GM21529 (cell line): ENCODE results near the gene FRMD4A.

ENCODE experiments used
- ATAC-seq: cut with Tn5 transposase; IDR thresholded peaks from one replicate; pipeline ENCODE4 v1.9.1; 2021; ENCODE audit not compliant: unreplicated experiment

The FRMD4A gene

DNA sequence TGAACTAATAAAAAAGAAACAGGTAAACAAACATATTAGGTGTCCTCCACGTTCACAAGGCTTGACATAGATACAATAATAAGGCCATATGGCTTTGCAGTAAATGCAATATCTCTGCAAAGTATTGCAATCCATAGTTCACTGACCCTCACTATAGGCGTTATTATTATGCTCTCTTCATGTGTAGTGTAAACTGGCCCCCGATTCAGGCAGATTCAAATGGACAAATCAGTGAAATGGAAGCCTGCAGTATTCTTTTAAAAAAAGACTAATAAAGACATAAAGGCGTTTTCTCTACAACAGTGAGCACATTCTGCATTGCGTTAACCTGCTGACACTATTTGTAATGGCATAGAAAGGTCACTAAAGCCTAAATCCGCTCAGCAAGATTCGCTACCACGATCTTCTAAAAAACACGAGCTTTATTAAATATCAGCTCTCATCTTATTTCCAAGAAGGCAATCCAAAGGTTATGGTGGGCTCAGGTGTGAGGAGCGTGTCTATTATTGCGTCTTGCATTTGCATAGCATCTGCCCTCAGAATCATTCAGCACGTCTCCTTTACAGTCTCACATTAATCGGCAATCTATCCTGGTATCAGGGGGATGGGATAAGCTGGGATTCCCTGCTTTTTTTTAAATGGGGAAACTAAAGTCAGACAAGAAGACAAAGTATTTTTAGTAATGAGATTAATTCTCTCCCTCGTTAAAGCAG is 36.2 kb downstream of the FRMD4A start:
- no peak for ATAC-seq

DNA sequence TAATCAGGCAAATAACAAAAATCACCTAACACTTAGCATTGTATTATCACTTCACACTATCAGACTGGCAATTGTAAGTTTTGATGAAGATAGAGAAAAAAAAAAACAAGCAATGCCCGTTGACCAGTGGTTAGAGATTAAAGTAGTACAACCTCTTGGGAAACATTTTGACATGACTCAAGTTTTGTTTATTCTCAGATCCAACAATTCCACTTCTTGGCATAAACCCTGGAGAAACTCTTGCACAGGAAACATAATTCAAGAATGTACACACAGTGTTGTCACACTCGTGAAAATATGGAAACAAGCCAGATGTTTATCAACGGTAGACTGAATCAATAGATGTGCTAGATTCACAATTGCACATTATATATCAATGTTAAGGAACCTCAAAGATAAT is 37.2 kb downstream of the FRMD4A start:
- ATAC-seq, result no peak

DNA sequence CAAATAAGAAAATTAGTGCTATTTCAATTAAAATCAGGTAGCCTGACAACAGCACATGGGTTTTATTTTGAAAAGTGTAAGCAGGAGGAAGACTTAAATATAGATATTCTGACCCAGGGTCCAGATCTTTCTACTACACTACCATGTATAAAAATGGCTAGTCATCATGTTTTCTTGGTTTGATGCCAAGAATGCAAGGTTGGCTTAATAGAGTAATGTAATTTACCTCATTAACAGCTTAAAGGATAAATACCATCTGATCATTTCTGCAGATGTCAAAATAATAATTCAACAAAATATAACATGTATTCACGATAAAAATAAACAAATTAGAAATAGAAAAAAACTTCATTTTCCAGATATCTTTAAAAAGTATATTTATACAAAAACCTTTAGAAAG is 39.4 kb downstream of the FRMD4A start:
- ATAC-seq, result no peak

DNA sequence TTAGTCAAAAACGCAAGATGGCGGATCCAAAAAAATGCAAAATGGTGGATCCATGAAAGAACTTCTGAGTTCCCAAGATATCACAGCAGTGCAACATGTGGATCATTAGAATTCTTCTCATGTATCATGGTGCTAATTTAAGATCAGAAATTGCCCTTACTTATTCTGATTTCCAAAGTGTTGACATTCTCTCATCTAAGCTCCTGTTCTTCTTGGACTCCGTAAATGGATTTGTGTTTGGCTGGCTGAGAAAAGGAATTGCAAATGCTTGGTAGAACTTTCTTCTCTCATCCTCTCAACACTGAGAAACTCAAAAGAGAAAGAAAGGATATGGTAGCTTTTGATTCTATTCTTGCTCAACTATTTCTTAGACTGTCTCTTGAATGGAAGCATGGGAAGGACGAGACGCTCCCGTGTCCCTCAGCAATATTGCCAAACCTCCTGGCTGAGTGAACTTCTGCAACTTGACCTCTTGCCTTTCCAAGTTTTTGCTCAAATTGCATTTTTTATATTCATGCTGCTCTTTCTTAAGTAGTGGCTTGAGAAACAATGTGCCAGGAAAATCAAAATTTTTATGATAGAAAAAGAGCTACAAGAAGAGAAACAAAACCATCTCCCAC is 44.7 kb downstream of the FRMD4A start:
- ATAC-seq, result no peak

DNA sequence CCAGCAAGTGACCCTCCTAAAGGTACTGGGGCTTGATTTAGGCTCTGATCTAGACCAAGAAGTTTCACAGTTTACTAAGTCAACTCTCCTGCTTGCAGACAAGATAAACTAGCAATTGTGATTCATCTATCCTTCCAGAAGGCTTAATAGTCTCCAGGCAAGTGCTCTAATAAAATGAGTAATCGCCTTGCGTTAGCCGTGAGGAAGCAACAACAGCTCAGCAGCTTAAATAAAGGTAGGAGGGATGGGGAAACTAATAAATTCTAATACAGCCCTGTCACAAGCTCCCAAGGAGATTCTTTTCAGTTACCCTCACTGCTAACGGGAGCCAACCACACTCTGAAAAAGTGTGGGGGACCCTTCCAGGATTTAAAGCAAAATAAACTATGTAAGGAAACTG is 48.4 kb downstream of the FRMD4A start:
- no peak for ATAC-seq

DNA sequence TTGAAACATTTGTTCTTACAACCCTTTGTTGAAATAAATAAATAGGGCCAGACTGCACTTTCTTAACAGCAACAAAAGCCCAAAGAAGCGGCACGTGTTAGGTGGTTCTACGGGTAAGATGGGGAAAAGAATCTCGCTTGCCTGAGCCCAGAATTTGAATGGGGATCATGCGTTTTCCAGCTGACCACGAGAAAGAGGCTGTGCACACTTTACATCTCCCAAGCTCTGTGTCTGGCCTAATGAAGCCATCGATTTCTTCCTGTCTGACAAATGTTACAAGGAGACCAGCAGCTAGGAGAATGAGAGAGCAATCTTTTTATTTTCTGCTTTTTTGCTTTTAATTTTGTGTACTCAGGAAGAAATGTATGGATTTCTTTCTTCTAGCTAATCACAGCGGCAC is 52.2 kb downstream of the FRMD4A start:
- no peak for ATAC-seq

DNA sequence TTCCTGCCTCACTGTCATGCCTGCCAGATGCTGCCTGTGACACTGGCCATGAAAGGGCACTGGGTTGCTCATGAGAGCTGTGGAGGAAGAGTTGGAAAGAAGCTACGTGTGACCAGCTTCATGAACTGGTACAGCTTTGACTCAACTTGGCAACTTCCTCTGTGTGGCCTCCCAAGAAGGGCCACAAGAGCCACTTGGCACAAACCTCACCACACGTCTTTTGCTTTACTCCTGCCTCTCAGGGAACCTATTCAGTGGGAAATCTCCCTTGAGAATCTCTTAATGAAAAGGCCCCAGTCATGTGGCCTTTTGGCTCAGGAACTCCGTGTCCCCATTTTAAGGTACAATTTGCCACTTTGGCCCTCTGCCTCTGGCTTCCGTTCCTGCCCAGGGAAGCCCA is 54.5 kb downstream of the FRMD4A start:
- no peak for ATAC-seq

DNA sequence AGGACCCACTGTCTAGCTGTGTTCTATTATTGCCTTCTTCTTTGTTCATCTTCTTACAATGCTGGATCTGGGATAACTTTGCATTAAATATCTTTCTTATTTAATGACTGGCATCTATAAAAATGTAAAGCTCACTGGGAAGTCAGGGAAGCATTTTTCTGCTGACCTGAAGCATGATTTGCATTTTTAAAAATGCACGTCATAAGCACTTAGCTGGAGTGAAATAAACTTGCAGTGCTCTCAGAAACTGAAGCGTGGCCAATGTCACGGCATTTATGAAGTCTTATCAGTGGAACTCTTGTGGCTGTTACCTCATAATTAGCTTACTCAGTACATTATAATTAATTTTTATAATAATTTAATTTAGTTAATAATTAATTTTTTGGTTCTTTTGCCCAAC is 59.1 kb downstream of the FRMD4A start:
- ATAC-seq, result no peak

DNA sequence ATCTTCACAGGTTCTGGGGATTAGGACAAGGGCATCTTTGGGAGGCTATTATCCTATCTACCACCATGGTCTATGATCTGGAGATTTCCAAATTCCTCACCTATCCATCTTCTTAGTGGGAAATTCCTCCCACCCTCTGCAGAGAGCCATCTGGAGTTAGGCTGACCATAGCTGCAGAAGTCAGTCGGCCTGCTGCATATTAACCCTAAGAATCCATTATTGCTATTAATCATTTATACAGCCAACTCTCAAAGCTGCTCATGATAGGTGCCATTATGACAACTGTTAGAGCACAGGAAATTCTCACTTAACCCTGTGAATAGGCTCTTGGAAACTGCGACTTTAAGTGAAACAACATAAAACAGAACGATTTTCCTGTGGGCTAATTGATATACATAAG is 60.4 kb downstream of the FRMD4A start:
- ATAC-seq, result no peak

DNA sequence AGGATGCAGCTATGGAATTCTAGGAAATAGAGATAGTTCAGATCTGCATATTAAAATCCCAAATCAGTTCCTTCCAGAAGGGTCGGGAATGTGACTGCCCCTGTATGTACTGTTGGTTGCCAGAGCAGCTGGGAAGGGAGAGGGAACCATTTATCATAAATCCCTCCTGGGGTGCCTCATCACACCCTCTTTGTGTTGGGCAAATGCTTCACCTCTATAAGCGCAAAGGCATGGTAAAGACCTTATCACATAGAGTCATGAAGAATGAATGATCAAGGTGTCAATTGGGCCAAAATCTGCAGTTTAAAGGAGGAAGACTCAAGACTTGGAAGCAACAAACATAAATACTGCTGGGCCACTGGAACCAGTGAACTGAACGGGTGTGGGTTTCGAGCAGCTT is 65.0 kb downstream of the FRMD4A start:
- no peak for ATAC-seq

DNA sequence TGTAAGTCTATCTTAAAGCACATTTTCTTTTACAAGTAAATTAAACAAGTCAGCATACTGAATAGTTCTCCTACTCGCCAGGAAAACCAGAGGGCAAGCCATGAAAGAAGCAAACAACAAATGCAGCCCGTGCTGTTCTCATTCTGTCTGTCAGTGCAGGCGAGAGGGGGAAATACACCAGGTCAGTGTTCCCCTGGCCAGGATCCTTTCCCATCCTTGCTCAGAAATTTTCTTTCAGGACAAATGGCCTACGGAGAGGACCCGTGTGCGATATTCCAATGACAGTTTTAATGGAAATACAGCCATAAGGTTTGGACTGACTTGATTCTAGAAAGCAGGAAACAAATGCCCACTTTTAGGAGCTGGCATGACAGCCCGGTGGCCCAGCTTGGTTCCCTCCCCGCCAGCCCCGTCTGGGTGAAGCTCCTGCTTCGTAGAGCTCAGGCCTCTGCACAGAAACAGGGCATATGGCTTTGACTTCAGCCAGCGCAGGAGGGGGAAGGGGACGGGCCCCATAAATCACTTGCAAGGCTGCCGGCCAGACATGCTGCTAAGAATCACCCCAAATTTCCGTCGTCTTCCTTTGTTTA is 67.8 kb downstream of the FRMD4A start:
- no peak for ATAC-seq

DNA sequence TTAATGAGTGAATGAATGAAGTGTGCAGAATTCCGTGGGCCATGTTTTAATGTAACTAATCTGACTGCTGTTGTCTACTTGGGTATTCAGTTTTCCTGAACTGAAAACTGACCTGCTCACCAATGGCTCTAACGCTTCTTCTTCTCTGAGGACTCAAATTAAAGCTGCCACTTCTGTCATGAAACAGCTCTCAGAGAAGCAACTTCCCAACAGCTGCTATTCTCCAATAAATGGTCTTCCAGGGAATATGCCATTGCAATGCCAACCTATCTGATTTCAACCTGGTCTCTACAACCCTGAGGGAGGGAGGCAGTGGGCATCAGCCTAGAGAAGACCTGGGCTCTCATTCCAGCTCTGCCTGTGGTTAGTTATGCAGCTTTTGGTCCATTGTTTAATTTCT is 69.4 kb downstream of the FRMD4A start:
- no peak for ATAC-seq

DNA sequence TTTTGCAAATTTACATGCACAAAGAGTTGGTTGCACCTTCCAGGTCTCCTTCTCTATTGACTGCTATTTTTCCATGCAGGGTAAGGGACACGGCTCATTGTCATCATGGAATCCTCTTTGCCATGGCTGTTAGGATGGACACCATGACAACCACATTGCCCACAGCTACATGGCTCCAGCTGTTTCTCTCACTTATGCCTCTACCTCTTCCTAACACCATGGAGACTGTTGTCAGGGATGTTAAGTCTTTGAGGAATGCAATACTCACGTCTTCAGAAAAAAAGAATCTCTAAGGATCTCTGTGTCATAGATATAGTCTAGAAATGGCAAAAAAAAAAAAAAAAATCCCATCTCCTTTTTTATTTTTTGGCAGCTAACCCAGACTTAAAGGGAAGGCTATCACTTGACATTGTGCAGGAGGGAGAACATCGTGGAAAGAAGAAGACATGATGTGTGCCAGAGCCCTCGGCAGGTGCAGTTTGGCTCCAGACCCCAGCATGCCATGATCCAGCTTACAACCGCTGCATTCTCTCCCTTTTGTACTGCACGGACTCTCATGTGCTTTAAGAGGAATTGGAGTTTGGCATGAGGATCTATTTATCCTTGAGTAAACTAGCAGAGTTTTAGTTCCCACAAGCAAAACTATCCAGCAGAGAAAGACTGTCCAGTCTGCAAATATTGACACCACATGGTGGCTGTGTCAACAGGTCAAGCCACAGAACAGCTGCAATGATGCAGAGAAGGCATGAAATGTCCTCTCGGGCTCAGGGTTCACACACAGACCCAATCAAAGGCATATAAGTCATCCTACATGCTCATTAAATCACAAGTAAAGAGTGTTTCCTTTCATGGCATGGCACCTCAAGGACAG is 70.8 kb downstream of the FRMD4A start:
- no peak for ATAC-seq

DNA sequence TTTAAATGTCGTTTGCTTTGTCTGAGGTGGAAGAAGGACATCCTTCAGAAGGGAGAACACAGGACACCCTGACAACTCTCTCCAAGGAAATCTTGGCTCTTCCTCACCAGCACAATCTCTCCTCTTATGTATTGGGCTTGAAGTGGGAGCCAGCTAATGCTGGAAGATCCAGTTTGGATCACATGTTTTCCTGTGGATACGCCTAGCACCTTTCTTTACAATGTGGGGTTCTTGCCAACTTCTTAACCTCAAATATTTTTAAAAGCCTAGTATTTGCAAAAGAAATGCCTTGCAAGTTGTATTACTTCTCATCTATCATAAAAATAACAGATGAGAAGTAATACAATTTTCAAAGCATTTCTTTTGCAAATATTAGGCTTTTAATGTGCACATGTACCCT is 76.4 kb downstream of the FRMD4A start:
- no peak for ATAC-seq

DNA sequence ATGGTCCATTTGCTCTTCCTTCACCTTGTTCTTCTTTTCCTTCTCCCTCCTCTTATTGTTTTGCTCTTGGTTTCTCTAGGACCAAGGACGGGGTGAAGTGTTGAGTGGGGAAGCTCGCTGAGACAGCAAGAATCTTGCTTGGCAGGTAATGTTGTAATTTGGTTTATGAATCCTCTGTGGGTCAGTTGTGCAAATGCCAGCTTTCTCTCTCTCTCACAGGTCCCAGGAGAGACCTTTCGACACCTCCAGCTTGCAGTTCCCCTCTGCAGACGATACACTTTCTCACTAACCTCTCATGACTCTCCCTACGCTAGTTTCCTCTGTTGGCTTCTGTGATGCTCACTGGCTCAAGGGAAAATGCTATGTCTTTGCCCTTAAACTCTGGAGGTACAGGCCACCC is 77.0 kb downstream of the FRMD4A start:
- no peak for ATAC-seq

DNA sequence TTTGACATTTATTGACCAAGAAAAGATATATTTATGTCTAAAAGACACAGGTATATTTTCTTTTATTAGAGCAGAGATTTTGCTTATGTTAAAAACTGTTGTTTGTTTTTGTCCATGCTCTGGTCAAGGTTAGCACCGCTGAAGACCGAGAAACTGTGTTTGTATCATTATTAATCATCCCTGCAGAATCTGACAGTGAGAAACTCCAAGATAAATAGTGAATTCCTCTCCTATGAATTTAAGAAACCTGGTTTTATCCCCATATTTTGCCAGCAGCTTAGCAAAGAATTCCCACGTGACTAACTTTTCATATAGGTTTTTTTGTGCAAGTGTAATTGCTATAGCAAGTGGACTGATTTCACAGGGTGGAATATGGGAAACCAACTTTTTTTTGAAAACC is 77.6 kb downstream of the FRMD4A start:
- ATAC-seq, result no peak

DNA sequence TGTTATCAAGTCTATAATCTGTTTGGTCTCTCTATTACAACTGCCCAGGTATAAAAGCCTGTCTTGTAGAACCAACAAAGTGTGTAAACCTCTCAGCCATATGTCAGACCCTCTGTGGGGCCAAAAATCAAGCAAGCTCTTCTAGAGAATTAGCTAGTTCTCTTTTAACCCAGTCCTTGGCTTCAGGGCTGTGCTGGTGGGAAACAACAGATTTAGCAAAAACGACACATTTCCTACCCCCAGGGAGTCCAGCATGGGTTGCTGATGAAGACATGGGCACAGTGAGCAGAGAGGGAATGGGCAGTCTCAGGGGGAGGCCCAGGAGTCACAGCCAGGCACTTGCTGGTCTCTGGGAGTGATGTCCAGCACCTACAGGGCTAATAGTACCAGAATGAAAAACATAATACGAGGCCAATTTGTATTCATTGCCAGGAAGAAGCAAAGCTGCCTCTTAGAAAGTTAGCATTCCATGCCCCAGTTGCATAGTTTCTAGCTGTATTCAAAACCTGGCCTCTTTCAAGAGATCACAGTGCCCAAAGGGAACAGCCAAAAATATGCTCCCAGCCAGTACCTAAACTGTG is 80.1 kb downstream of the FRMD4A start:
- ATAC-seq, result no peak

DNA sequence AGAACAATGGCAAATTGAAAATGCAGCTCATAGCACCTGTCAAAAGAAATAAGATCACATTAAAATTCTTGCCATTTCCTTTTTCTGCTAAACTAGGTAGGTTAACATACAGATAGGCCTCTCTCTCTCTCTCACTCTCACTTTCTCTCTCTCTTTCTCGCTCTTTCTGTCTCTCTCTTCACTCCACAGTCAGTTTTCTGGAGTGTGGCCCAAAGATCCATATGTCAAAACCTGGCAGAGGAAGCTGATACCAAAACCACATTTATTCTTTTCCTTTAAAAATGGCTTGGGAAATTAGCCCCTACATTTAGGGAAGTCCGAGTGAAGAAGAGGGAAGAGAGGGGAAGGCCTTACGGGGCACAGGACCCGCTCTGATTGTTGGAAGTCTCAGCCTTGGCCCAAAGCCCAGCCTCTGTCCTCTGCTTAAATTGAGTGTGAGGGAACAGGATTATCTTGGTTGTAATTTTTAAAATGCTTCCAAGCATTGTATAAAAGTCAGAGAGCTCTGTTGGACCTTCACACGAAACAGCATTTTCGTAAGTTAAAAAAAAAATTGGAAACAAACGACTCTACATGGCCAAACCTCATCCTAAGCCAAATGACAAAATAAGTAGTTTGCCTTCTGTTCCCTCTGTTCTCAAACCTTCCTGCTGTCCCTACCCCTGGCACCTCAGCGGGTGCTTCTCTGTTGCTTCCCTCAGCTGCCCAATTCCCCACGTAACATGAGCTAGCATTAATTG is 83.2 kb downstream of the FRMD4A start:
- no peak for ATAC-seq

DNA sequence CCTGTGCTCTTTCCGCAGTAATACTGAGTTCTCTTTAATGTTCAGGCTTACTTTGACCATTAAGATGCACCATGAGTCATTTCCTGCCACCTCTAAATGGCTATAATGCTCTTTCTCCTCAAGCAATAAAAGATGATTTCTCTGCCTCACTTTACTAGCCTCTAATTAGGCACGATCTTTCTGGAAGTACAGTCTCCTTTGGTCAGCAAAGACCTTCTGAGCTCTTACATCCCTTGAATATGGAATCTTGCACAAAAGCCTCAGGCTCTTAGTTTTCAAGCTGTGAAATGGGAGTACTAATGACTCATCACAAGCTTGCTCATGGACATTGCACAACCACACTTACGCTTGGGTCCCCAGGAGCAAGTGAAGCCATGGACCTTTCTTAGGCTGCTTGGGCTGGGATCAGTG is 85.9 kb downstream of the FRMD4A start:
- no peak for ATAC-seq

DNA sequence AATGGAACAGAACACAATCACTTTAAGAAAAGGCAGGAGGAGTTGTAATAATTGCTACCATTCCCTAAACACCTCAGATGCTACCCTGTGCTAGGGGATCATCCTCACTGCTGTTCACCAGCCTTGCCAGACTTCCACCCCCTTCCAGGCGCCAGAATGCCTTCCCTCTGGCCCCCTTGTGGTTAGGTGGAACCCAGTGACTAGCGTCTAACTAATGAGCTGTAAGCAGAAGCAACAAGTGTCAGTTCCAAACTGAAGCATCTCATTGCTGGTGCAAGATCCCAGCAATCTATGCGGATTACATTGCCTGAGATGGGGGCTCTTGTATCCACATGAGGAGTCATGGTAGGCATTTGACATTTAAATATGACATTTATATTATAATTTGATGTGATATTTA is 86.6 kb downstream of the FRMD4A start:
- no peak for ATAC-seq

DNA sequence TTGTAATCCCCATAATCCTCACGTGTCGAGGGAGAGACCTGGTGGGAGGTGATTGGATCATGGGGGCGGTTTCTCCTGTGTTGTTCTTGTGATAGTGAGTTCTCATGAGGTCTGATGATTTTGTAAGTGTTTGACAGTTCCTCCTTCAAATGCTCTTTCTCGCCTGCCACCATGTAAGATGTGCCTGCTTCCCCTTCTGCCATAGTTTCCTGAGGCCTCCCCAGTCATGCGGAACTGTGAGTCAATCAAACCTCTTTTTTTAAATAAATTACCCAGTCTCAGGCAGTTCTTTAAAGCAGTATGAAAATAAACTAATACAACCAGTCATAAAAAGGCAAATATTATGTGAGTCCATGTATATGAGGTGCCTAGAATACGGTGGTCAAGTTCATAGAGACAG is 87.5 kb downstream of the FRMD4A start:
- no peak for ATAC-seq
